Measurements from ENCODE around the gene CA9.
A peak's percentile ranks its signal among the peaks of the same experiment; 100 is the strongest.

Gene CA9

GRCh38 chr9:35689542-35690293 is 16.0 kb downstream of the CA9 start, which contains the start of gene TPM2:
TSS of gene TPM2 (minus strand) at chr9:35689925. CDS start at chr9:35689817, 108 bp downstream.
- no peaks in the 10 kb centered on the region for H3K9me3 ChIP-seq (ENCODE audit: insufficient read depth, low read length)
- H3K27ac ChIP-seq (ENCODE audit: low read depth, low read length) = no peak within 1 kb of the TSS
- H3K4me3 ChIP-seq (ENCODE audit: insufficient read depth, low read length, poor library complexity, severe bottlenecking) = peak within 1 kb of the TSS; percentile 16
- no peaks in the 10 kb centered on the region for H4K20me1 ChIP-seq (ENCODE audit: low read depth, low read length)
- H3F3A ChIP-seq (ENCODE audit: insufficient read depth) = no peaks in the 10 kb centered on the region
- H3K27me3 ChIP-seq (ENCODE audit: low read length) = no peaks in the 10 kb centered on the region
- H3K9ac ChIP-seq (ENCODE audit: low read length) = peak within 1 kb of the TSS; percentile 18; the same call in 1 of the 2 replicates
- H3K9me2 ChIP-seq (replicated peaks; ENCODE audit: insufficient read depth, low read length) = no peaks in the 10 kb centered on the region
- no peaks in the 10 kb centered on the region for H3K36me3 ChIP-seq (ENCODE audit: low read length)
- H3K4me2 ChIP-seq (ENCODE audit: low read depth, low read length, poor library complexity, severe bottlenecking) = peak within 1 kb of the TSS; percentile 38
- TF ChIP-seq CTCF (IDR thresholded peaks at IDR 0.05; ENCODE audit: insufficient read depth, low read length, poor library complexity, severe bottlenecking) (no peak), EZH2phosphoT487 (conservative IDR thresholded peaks at IDR 0.05; ENCODE audit: low read length) (no peak)
- H3K79me2 ChIP-seq (ENCODE audit: insufficient read depth, low read length) = no peaks in the 10 kb centered on the region
- peak within 1 kb of the TSS; percentile 60 for H2AFZ ChIP-seq (ENCODE audit: low read depth, low read length, severe bottlenecking)

- H3K27ac ChIP-seq (ENCODE audit: low read depth, low read length) = no peak overlapping the region
- H3K9ac ChIP-seq (ENCODE audit: low read length) = peak overlapping the region; percentile 18; the same call in 1 of the 2 replicates
- H3K9me3 ChIP-seq (ENCODE audit: insufficient read depth, low read length) = no peaks in the 10 kb centered on the region
- peak overlapping the region; percentile 38 for H3K4me2 ChIP-seq (ENCODE audit: low read depth, low read length, poor library complexity, severe bottlenecking)
- no peaks in the 10 kb centered on the region for H3K9me2 ChIP-seq (replicated peaks; ENCODE audit: insufficient read depth, low read length)
- no peaks in the 10 kb centered on the region for H3K27me3 ChIP-seq (ENCODE audit: low read length)
- no peaks in the 10 kb centered on the region for H4K20me1 ChIP-seq (ENCODE audit: low read depth, low read length)
- no peaks in the 10 kb centered on the region for H3K79me2 ChIP-seq (ENCODE audit: insufficient read depth, low read length)
- TF ChIP-seq CTCF (IDR thresholded peaks at IDR 0.05; ENCODE audit: insufficient read depth, low read length, poor library complexity, severe bottlenecking) (no peak), EZH2phosphoT487 (conservative IDR thresholded peaks at IDR 0.05; ENCODE audit: low read length) (no peak)
- H3K36me3 ChIP-seq (ENCODE audit: low read length) = no peaks in the 10 kb centered on the region
- no peak overlapping the region for H2AFZ ChIP-seq (ENCODE audit: low read depth, low read length, severe bottlenecking)
- H3K4me3 ChIP-seq (ENCODE audit: insufficient read depth, low read length, poor library complexity, severe bottlenecking) = peak overlapping the region; percentile 16
- H3F3A ChIP-seq (ENCODE audit: insufficient read depth) = no peaks in the 10 kb centered on the region
Observed at GRCh38 chr9:35690294-35690613, 16.5 kb downstream of the CA9 start.

- H3K9ac ChIP-seq (ENCODE audit: low read length) = peak overlapping the region; percentile 18; the same call in 1 of the 2 replicates
- peak overlapping the region; percentile 60 for H2AFZ ChIP-seq (ENCODE audit: low read depth, low read length, severe bottlenecking)
- H3K4me3 ChIP-seq (ENCODE audit: insufficient read depth, low read length, poor library complexity, severe bottlenecking) = peak overlapping the region; percentile 16
- H3K79me2 ChIP-seq (ENCODE audit: insufficient read depth, low read length) = no peaks in the 10 kb centered on the region
- no peaks in the 10 kb centered on the region for H3F3A ChIP-seq (ENCODE audit: insufficient read depth)
- H3K9me3 ChIP-seq (ENCODE audit: insufficient read depth, low read length) = no peaks in the 10 kb centered on the region
- no peaks in the 10 kb centered on the region for H3K36me3 ChIP-seq (ENCODE audit: low read length)
- H3K4me2 ChIP-seq (ENCODE audit: low read depth, low read length, poor library complexity, severe bottlenecking) = peak overlapping the region; percentile 38
- no peak for TF ChIP-seq EZH2phosphoT487 (conservative IDR thresholded peaks at IDR 0.05; ENCODE audit: low read length)
- TF ChIP-seq CTCF (IDR thresholded peaks at IDR 0.05; ENCODE audit: insufficient read depth, low read length, poor library complexity, severe bottlenecking) = no peak
- H3K27me3 ChIP-seq (ENCODE audit: low read length) = no peaks in the 10 kb centered on the region
- no peak overlapping the region for H3K27ac ChIP-seq (ENCODE audit: low read depth, low read length)
- no peaks in the 10 kb centered on the region for H4K20me1 ChIP-seq (ENCODE audit: low read depth, low read length)
- H3K9me2 ChIP-seq (replicated peaks; ENCODE audit: insufficient read depth, low read length) = no peaks in the 10 kb centered on the region
Observed at GRCh38 chr9:35690614-35691333, 17.0 kb downstream of the CA9 start.

Data from SU-DHL-6 (cell line).